ENCODE data around the gene MINDY4.

The MINDY4 gene

DNA sequence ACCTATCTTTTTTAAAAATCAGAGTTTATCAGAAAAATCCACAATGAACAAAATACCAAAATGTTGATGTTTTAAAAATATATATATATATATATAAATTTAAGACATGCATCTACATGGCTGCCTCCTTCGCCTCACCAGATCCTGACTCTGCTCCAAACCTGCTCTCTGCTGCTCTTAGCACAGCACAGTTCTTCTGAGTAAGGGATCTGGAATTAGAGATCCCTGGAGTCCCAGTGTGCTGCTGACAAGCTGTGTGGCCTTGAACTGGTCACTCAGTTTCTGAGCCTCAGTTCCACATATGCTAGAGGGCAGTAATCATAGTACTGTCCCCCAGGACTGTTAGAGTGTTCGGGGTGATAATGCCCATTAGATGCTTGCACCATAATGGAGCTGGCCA is 87.4 kb downstream of the MINDY4 start:
- Mint-ChIP-seq H3K27me3 (no peaks in the 10 kb centered on the region), H3K36me3 (no peaks in the 10 kb centered on the region), H3K27ac (no peak overlapping the region), H3K4me1 (no peaks in the 10 kb centered on the region), H3K9me3 (no peaks in the 10 kb centered on the region), H3K4me3 (no peak overlapping the region)
- no peak for ATAC-seq

DNA sequence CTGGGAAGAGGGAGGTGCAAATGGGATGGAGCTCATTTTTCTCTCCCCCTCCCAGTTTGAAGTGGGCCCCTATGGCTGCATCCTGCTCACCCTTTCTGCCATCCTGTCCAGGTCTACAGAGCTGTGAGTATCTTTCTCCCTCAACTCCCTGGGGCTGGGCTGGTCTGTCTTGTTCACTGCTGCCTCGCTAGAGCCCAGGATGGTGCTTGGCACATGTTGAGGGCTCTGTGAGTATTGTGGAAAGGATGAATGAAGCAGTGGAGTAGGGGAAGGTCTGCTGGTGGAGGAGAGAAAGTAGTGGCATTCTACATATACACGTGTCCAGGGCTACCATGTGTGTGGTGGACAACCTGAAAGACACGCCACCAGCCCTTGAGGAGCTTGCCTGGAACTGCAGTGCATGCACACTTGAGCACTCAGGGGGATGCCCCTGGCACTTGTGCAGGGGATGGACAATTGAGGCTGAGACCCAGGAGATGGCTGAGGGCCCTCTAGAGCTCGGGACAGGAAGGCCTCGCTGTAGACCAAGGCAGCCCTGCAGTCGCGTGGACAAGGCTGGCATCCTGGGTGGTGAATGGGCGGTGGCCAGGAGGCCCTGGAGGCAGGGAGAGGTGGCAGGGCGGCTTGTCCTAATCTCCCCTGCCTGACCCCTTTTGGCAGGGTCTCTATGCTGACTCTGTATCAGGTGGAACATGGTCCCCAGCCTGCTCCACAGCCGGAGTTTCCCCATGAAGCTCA is 88.2 kb downstream of the MINDY4 start:
- no peak for ATAC-seq
- Mint-ChIP-seq H3K9me3 (no peaks in the 10 kb centered on the region), H3K4me1 (no peaks in the 10 kb centered on the region), H3K27me3 (no peaks in the 10 kb centered on the region), H3K36me3 (no peaks in the 10 kb centered on the region), H3K27ac (no peak overlapping the region), H3K4me3 (no peak overlapping the region)

DNA sequence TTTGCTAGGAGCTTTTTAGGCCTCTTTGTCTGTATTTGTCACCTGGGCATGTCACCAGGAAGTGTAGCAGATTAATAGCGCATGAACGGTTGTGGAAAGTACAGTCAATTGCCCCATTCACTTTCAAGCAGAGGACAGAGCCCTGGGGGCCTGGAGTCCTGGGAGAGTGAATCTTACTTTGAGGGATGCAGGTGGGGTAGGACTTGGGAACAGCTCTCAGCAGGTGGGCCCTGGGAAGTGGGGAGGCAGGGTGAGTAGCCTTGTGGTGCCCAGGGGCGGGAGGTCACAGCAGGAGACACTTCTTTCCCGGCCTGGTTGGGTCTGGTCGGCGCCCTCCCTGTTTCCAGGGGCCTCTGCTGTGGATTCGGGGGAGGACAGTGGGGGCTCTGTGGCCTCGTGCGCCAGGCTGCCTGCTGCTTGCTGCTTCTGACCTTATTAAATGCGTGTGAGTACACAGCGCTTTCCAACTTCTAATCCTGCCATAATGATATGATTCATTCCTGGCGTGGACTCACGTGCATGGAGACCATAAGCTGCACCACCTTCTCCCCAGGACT is 88.8 kb downstream of the MINDY4 start:
- Mint-ChIP-seq H3K4me3 (no peak overlapping the region), H3K27me3 (no peaks in the 10 kb centered on the region), H3K9me3 (no peaks in the 10 kb centered on the region), H3K4me1 (no peaks in the 10 kb centered on the region), H3K27ac (no peak overlapping the region), H3K36me3 (no peaks in the 10 kb centered on the region)
- ATAC-seq: no peak

DNA sequence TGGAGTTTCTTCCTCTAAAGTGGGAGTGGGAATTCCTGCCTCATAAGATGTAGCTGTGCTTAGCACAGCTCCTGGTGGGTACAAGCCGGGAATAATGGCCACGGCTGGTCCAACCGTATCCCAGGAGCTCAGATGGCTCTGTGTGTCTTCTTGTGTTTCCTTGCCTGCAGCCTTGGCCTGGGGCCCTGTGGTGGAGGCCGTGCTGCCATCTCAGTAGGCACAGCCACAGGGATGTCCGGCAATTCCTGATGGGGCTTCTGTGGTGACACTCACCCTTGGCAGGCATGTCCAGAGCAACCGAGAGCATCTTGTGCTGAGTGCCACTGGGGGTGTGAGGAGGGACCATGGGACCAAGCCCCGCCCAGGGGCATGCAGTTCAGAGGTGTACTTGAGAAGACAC is 90.4 kb downstream of the MINDY4 start:
- Mint-ChIP-seq H3K4me3 (no peak overlapping the region), H3K9me3 (no peaks in the 10 kb centered on the region), H3K27me3 (no peaks in the 10 kb centered on the region), H3K36me3 (no peaks in the 10 kb centered on the region), H3K27ac (no peak overlapping the region), H3K4me1 (no peaks in the 10 kb centered on the region)
- ATAC-seq: no peak

DNA sequence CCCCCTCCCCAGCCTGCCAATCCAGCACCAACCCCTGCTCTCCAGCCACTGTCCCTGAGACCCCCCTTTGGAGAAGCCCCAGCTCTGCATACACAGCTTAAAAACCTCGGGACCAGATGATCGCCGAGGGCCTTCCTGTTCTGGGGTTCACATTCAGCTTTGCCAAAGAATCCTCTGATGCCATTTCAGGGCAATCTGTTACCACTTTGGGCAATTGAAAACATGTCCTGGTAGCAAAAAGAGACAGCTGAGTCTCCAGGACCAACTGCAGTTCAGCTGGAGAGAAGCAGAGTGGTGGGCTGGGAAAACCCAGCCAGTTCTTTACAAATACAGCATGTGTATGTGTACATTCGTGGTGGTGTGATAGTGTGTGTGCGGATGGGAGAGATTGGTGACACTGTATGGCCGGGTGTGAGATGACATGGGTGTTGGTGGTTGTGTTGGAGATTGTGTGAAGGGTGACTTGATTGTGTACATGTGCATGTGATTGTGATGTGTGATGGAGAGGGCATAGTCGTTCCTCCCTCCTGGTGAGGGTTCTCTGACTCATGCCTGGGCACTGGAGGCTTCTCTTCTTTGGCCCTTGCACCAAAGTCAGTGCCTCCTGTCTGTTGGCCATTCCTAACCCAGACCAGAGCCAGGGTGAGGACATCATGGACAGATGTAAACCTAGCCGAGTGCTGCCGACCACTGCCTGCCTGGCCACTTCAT is 91.9 kb downstream of the MINDY4 start:
- Mint-ChIP-seq H3K4me3 (no peak overlapping the region), H3K27me3 (no peaks in the 10 kb centered on the region), H3K27ac (no peak overlapping the region), H3K36me3 (no peaks in the 10 kb centered on the region), H3K9me3 (no peaks in the 10 kb centered on the region), H3K4me1 (no peaks in the 10 kb centered on the region)
- no peak for ATAC-seq

DNA sequence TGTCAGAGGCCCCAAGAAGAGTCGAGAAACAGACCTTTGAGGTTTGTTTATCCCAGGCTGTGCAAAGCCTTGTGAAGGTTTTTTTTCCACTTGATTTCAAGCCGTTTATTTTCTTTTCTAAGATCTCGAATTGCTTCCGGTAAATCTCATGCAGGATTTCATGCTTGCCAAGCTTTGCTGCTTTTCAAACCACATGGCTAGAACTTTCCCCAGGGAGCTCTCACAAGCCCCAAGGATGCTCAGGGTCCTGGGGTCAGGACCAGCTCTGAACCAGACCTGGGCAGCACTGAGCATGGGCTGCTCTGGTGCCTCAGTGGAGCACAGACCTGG is 92.5 kb downstream of the MINDY4 start:
- no peak for ATAC-seq
- Mint-ChIP-seq H3K4me3 (no peak overlapping the region), H3K4me1 (no peaks in the 10 kb centered on the region), H3K27me3 (no peaks in the 10 kb centered on the region), H3K9me3 (no peaks in the 10 kb centered on the region), H3K27ac (no peak overlapping the region), H3K36me3 (no peaks in the 10 kb centered on the region)

DNA sequence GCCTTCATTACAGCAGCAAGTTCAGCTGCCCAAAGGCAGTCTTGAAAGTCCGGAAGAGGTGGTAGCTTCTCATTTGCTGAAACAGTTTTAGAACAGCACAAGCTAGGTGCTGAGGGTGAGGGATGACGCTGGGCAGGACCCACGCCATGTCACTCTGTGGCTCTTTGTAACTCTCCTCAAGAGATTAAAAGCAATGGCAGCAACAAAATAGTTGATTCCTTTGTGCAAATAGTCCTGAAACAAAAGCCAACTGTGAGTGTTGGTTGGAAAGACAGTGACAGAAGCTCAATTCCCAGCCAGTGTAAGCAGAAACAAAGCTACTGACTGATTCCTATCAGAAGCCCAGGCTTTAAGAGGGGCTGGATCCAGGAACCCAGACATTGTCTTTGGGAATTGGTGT is 92.9 kb downstream of the MINDY4 start:
- no peaks in the 10 kb centered on the region for H3K9me3 Mint-ChIP-seq
- no peak overlapping the region for H3K4me3 Mint-ChIP-seq
- ATAC-seq: no peak
- H3K27me3 Mint-ChIP-seq: no peaks in the 10 kb centered on the region
- H3K4me1 Mint-ChIP-seq: no peaks in the 10 kb centered on the region
- no peak overlapping the region for H3K27ac Mint-ChIP-seq
- H3K36me3 Mint-ChIP-seq: no peaks in the 10 kb centered on the region

DNA sequence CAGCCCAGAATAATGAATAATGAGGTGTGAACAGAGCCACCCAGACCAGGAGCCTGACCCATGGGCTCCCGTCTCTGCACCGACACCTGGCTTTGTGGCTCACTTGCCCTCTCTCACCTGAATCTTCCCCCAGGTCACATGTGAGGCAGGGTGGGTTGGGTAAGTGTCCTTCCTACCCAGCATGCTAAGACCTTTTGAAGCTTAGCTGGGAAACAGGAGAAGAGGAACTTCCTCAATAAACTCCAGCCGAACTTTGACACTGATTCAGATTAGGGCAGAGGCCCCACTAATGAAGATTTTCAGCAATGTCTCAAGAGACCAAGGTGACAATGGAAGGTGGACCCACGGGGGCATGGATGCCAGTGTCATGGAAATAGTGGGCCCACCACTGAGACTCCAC is 93.9 kb downstream of the MINDY4 start:
- Mint-ChIP-seq H3K27me3 (no peaks in the 10 kb centered on the region), H3K36me3 (no peaks in the 10 kb centered on the region), H3K4me1 (no peaks in the 10 kb centered on the region), H3K4me3 (no peak overlapping the region), H3K9me3 (no peaks in the 10 kb centered on the region), H3K27ac (no peak overlapping the region)
- ATAC-seq: no peak

DNA sequence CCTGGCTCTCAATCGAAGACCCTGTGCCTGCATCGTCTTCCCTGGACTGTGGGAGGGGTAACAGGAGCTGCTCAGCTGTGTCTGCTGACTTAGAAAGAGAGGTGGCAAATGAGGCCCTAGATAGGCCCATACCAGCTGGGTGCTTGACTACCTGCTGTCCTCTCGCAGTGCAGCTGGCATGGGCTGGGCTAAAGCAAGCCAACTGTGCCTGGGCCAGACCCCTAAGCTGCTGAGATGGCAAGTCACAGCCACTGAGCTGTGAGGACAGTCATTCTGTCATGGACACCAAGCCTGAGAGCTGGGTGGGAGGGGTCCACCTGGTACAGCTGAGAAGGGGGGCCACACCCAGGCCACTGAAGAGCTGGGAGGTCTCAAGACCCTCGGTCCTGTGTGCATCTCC is 94.6 kb downstream of the MINDY4 start:
- Mint-ChIP-seq H3K36me3 (no peaks in the 10 kb centered on the region), H3K9me3 (no peaks in the 10 kb centered on the region), H3K4me3 (no peak overlapping the region), H3K4me1 (no peaks in the 10 kb centered on the region), H3K27me3 (no peaks in the 10 kb centered on the region), H3K27ac (no peak overlapping the region)
- no peak for ATAC-seq

DNA sequence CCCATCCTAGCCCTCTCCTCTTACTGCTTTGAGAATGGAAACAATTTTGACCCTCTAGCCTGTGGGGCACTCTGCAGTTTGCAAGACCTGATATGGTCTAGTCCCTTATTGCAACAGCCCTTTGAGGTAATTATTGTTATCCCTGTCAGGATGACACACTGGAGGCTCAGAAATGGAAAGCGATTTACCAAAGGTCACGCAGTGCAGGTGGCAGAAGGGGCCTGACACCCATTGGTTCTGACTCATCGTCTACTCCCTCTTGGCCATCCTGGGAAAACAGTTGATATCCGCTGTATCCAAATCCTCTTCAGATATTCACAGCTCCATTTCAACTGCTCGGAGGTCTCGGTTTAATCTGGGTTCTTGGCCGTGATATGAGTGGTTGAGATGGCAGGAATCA is 95.7 kb downstream of the MINDY4 start:
- H3K27ac Mint-ChIP-seq: no peak overlapping the region
- H3K9me3 Mint-ChIP-seq: no peaks in the 10 kb centered on the region
- H3K4me1 Mint-ChIP-seq: no peaks in the 10 kb centered on the region
- no peak for ATAC-seq
- no peaks in the 10 kb centered on the region for H3K36me3 Mint-ChIP-seq
- H3K4me3 Mint-ChIP-seq: no peak overlapping the region
- no peaks in the 10 kb centered on the region for H3K27me3 Mint-ChIP-seq

DNA sequence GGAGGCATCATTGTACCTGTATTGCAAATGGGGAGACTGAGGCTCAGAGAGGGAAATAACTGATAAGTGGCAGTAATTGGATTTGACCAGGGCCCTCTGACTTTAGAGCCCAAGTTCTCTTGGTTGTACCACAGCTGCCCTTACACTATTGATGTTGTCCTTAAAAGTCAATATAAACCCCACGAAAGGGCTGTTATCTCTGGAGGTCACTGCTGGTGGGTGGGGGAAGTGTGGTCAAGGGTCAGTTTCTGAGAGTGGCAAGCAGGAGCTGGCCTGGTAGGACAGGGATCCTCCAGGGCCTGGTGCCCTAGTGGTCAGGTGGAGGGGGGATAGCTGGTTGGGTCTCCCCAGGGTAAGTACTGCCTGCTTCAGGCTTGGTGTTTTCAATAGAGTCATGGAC is 96.3 kb downstream of the MINDY4 start:
- Mint-ChIP-seq H3K4me3 (no peak overlapping the region), H3K36me3 (no peaks in the 10 kb centered on the region), H3K9me3 (no peaks in the 10 kb centered on the region), H3K4me1 (no peaks in the 10 kb centered on the region), H3K27me3 (no peaks in the 10 kb centered on the region), H3K27ac (no peak overlapping the region)
- no peak for ATAC-seq

DNA sequence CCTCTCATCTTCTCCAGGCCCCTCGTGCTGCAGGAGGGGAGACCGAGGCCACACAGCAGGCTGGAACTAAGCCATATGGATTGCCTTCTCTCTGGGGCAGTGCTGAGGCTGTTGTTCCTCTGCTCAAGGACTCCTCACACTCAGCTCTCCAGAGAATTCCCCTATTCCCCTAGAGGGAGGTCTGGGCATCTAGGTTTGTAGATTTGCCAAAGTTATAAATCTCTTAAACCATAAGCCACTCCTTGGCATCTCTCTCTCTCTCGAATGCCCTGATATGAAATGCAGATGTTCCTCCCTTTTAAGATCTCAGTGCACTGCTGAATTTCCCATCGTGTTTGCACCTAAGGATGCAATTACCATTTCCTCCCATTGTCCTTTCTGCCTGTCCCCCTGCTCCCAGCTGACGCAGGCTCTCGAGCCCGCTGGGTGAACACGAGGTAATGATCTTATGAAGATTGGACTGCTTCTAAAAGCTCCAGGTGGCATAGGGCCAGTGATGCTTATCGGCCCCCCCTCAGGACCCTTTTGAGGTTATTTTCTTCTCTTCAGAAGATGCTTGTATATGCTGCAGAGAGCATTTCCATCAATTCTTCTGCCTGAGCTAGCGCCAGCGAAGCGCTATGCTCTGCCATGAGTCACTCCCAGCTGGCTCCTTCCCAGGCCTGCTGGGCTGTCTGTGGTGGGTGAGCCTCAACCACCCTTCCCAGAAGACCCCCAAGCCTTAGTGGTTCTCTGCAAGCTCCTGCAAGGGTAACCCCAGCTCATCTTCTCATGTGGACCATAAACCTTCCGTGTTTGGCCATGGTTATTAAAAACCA is 98.8 kb downstream of the MINDY4 start:
- Mint-ChIP-seq H3K9me3 (no peaks in the 10 kb centered on the region), H3K36me3 (peaks cover under 1% of the 10 kb centered on the region), H3K27ac (no peak overlapping the region), H3K4me3 (no peak overlapping the region), H3K4me1 (no peaks in the 10 kb centered on the region), H3K27me3 (no peaks in the 10 kb centered on the region)
- ATAC-seq: no peak

DNA sequence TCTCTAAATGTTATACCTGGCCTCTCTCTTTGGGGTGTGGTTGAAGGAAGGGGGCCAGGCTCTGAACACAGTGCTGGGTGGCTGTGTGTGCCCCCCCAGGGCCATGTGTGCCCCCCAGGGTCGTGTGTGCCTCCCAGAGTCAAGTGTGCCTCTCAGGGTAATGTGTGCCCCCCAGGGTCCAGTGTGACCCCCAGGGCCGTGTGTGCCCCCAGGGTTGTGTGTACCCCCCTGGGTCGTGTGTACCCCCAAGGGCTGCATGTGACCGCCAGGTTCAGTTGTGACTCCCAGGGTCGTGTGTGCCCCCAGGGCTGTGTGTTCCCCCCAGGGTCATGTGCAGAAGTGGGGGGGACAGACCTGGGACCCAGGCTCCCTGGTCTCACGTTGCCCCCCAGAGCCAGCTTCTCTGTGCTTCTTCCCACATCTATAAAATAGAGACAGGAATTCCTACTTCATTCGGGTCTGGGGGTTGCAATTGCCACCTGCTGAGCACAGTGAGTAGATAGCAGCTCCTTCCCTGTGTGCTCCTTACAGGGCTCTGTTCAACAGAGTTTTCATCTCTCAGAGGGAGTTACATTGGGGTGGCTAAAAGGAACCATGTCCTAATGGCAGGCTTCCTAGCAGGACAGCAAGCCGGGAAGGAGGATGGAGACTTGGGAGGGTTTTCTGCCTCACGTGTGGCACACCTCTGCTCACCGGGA is 99.8 kb downstream of the MINDY4 start:
- H3K27ac Mint-ChIP-seq: no peak overlapping the region

DNA sequence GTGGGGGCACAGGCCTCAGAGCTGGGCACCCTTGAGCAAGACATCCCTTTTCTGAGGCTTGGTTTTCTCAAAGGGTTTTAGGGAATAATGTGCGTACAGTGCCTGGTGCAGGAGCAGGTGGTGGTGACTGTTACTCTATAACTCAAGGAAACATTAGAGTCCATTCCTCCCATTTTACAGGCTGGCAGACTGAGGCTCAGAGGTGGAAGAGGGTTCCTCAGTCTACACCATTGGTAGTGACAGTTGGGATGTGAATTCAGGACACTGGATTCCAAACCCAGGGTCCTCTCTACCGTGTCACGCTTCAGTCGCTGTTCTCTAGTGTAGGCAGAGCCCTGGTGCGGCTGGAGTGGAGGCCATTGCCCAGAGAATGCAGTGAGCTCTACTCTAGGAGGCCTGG is 100.4 kb downstream of the MINDY4 start:
- H3K27me3 Mint-ChIP-seq: no peaks in the 10 kb centered on the region
- no peak overlapping the region for H3K27ac Mint-ChIP-seq

More for the DNA sequence above, 99.8 kb downstream of the MINDY4 start:
- no peak overlapping the region for H3K4me3 Mint-ChIP-seq
- H3K9me3 Mint-ChIP-seq: peaks cover 3% of the 10 kb centered on the region
- peaks cover 6% of the 10 kb centered on the region for H3K36me3 Mint-ChIP-seq
- no peaks in the 10 kb centered on the region for H3K4me1 Mint-ChIP-seq
- ATAC-seq: no peak
- H3K27me3 Mint-ChIP-seq: no peaks in the 10 kb centered on the region

DNA sequence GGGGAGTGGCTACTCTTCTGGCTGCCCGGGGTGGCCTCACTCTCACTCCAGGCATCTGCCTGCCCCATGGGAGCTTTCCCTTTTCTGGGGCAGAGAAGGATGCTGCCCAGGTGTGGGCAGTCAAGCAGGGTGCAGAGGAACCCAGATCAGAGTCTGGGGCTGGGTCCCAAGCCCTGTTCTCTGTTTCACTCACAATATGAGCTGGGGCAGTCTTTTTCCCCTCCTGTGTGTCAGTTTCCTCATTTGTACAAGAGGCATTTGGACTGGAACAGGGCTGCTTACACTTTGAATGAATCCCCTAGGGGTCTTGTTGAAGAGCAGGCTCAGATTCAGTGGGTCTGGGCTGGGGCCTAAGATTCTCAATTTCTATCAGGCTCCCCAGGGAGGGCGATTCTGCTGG is 102.0 kb downstream of the MINDY4 start:
- H3K9me3 Mint-ChIP-seq: peaks cover 3% of the 10 kb centered on the region
- peaks cover 6% of the 10 kb centered on the region for H3K36me3 Mint-ChIP-seq
- H3K4me1 Mint-ChIP-seq: no peaks in the 10 kb centered on the region
- no peaks in the 10 kb centered on the region for H3K27me3 Mint-ChIP-seq
- peak; percentile 51 for ATAC-seq
- no peak overlapping the region for H3K27ac Mint-ChIP-seq
- no peak overlapping the region for H3K4me3 Mint-ChIP-seq

More for the DNA sequence above, 100.4 kb downstream of the MINDY4 start:
- Mint-ChIP-seq H3K9me3 (peaks cover 3% of the 10 kb centered on the region), H3K36me3 (peaks cover 6% of the 10 kb centered on the region), H3K4me1 (no peaks in the 10 kb centered on the region), H3K4me3 (no peak overlapping the region)
- ATAC-seq: no peak

All from stimulated activated memory B cell treated with anti-CD40 and anti-IgM and Interleukin-4, amounts not matched to agents 10 μg/mL and 1 μg/mL and 100 μg/mL, for 72 hours (primary cell).